HG02970 (cell line): ENCODE results near the gene GVQW3.

Source experiments
- ATAC-seq: cut with Tn5 transposase; IDR thresholded peaks from one replicate; pipeline ENCODE4 v1.9.1; 2021; ENCODE audit warnings: mild to moderate bottlenecking, moderate library complexity, moderate number of reproducible peaks; ENCODE audit not compliant: unreplicated experiment, low FRiP score

GVQW3 gene

DNA sequence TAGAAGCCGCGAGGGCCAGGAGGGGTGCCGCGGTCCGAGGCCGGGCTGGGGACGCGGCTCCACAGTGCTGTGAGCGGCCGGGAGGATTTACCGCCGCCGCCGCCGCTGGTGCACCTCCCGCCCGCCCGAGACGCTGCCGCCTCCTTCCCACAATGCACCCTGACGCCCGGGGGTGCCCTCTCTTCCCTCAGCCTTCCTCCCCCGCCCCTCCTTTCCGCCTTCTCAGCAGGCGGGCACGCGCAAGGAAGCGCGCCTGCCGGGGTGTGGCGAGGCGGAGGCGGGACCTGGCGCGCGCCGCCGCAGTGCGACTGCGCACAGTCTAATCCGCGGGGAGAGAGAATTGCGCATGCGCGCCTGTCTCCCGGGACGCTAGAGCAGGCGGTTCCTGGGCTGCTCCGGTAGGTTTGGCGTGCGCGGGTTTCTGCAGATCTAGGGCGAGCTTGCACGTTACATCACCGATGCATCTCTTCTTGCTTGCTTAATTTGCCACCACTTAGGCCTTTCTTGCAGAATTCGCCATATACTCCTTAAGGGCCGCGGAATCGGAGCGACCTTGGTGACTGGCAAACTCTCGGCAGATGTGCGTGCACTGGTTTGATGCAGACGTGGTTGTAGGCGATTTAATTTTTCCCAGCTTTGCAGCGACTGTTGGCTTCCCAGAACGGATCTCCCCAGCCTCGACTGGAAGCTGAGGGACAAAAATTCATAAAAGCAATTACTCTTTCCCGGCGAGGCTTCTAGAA lies at the start of gene GVQW3, which contains the start of gene THAP12:
GVQW3 (plus strand) TSS at position 347 of the 743 bp plus-strand sequence. CDS start 506 bp downstream, outside the sequence.
THAP12 (minus strand) TSS at position 156 of the 743 bp plus-strand sequence. CDS start 296 bp downstream, outside the sequence.
- peak; percentile 89 for ATAC-seq

DNA sequence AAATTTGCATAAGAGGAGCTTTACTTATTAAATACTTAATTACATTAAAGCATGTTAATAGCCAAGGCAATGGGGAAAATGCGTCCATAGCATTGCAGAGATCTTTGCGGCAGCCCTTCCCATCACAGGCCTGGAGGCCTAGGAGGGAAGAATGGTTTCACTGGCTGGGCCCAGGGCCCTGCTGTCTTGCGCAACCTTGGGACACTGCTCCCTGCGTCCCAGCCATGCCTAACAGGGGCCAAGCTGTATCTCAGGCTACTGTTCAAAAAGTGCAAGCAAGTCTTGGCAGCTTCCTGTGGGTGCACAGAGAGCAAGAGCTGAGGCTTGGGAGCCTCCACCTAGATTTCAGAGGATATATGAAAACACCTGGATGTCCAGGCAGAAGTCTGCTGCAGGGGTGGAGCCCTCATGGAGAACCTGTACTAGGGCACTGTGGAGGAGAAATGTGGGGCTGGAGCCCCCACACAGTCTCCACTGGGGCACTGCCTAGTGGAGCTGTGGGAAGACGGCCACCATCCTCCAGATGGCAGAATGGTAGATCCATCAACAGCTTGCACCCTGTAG lies 46.2 kb upstream of the GVQW3 start:
- no peak for ATAC-seq

DNA sequence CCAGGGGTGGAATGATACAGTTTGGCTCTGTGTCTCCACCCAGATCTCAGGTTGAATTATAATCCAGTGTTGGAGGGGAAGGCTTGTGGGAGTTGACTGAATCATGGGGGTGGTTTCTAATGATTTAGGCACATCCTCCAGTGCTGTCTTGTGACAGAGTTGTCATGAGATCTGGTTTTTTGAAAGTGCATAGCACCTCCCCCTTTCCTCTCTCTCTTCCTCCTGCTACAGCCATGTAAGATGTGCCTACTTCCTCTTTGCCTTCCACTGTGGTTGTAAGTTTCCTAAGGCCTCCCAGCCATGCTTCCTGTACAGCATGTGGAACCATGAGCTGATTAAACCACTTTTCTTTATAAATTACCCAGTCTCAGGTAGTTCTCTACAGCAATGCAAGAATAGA lies 45.3 kb upstream of the GVQW3 start:
- no peak for ATAC-seq

DNA sequence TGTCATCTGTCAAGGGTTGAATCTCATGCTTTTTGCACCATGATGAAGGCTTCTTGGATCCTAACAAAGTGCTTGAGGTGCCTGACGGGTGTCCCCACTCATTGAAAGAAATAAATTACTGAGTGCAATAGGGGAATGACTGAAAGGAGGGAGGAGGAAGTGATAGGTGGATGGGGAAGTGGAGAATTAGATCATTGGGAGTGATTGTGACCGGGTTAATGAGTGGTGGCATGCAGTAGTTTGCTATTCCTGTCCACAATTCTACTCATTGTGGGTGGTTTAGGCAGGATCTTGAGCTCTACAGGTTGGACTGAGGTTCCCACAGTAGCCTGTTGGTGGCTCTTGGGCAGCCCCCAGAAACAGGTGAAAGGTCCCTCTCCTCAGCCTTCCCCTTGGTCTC lies 44.5 kb upstream of the GVQW3 start:
- no peak for ATAC-seq

DNA sequence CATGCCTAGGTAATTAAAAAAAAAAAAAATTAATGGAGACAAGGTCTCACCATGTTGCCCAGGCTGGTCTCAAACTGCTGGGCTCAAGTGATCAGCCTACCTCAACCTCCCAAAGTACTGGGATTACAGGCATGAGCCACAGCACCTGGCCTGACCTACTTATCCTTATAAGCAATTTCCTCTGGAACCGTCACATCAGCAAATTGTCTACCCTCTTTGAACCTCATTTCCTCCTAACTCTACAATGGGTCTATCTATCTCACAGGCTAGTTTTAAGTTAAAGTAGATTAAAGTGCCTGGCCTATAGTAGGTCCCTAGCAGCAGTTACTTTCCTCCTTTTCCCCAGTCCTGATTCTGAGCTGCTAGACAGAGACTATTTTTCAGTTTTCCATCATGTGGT lies 43.7 kb upstream of the GVQW3 start:
- ATAC-seq: no peak

DNA sequence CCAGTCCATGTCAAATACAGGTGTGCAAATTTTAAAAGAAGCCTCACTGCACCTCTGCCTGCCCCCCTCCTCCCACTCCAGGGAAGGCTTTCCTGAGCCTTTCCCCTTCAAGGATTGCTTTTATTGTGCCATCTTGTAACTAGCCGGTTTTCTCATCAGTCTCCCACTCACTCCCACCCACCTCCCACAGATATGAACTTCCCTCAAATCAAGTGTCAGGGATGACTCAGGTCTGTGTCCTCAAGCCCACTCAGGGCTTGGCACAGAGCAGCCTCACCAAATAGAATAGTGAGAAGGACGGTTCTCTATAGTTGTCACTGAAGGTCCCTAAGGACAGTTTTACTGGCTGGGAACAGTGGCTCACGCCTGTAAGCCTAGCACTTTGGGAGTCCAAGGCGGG lies 43.2 kb upstream of the GVQW3 start:
- ATAC-seq: no peak

DNA sequence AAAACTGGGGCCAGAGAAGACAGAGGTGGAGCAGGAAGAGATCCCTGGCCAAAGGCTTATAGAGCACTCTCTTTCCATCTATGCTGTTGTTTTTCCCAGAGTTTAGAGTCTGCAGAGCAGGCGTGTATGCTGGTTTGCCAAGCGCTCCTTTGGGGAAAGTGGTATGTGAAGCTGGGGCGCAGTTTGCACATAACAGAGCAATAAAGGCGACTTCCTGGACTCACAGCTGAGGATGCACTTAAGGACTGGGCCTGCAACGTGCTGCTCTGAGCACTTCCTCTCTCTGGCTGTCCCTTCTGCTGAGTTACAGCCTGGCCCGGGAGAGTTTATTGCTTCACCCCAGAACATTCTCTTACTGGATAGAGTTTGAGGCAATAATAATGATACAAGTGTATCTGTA lies 41.9 kb upstream of the GVQW3 start:
- no peak for ATAC-seq

DNA sequence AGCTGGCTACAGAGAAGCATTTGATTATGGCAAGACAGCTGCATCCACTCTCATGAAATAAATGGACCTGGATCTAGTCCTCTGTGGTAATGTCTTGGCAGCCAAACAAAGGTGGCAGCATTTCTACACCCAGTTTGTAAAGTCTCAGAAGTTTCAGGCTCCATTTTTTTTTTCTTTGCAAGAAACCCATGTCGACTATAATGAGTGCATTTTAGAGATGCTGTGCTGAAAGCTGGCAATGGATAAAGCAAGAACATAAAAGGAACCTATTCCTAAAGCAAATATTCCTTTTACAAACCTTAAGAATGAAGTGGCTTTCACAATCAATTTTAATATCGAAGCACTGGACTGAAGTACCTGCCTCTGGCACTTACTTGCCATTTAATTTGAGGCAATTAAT lies 33.7 kb upstream of the GVQW3 start:
- no peak for ATAC-seq

DNA sequence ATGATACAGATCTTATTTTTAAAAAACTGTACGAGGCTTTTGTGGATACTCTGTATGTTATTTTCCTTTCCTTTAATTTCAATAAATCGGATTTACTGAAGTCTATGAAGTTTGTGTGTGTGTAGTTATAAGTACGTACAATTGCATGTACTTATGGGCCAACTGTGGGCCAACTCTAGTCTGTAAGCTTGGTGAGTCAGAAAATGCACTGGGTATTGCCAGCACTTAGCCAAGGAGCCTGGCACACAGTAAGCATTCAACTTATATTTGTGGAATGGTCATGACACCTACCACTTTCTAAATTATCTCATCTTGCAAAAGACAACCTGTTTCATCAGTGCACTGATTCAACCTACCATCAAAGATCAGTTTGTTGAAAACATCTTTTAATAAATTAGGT lies 32.8 kb upstream of the GVQW3 start:
- no peak for ATAC-seq

DNA sequence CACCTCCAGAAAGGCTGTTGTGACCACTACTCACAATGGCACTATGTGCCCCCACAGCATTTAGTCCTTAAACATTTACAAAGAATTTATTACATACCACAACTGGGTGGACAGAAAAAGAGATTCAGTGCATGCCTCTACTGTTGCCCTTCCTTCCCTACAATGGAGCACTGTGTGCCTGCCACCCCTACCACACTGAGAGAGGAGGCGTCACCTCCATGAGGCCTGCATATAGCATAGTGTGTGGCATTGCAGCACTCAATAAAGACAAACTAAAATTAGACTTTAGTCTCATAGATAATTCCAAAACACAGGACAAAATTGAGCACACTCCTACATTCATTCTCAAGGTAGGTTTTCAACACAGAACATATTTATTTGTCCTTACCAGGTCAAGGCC lies 26.0 kb upstream of the GVQW3 start:
- no peak for ATAC-seq

DNA sequence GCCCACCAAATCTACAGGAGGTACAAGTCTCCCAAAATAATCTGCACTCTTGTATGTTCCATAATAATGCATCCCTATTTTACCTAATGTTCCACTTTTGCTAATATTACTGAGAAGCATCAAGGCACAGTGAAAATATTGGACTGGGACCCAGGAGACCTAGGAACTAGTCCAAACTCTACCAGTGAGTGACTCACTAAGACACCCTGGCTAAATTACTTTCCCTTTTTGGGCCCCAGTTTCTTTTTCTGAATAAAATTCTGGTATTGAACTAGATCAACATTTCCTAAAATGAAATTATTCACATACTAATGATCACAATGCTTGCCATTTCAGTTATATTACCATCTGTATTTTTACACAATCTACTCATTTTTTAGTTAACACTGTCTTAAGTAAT lies 19.7 kb upstream of the GVQW3 start:
- no peak for ATAC-seq

DNA sequence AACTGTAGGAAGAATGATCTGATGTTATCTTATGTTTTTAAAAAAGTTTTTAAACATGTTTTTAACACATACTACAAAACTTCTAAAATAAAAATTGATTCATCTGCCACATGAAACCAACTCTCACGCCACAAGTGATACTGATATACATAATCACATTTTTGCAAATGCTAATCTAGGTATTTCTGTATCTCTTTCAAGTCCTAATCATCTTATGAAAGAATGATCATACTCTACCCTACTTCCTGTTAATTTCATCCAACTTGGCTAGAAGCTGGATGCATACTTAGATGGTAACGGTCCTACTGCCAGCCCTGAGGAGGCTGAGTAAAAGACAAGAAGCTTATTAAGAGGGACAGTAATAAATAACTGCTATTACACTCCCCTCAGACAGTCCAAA lies 19.3 kb upstream of the GVQW3 start:
- no peak for ATAC-seq

DNA sequence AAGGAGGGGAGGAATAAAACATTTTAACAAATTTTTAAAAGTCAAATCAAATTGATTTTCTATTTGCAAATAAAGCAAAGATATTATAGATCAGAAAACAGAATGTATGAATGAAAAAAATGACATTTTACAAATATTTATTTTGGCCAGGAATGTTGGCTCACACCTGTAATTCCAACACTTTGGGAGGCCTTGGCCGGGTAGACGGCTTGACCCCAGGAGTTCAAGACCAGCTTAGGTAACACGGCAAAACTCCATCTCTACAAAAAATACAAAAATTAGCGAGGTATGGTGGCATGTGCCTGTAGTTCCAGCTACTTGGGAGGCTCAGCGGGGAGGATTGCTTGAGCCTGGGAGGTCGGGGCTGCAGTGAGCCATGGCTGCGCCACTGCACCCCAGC lies 18.4 kb upstream of the GVQW3 start:
- no peak for ATAC-seq

DNA sequence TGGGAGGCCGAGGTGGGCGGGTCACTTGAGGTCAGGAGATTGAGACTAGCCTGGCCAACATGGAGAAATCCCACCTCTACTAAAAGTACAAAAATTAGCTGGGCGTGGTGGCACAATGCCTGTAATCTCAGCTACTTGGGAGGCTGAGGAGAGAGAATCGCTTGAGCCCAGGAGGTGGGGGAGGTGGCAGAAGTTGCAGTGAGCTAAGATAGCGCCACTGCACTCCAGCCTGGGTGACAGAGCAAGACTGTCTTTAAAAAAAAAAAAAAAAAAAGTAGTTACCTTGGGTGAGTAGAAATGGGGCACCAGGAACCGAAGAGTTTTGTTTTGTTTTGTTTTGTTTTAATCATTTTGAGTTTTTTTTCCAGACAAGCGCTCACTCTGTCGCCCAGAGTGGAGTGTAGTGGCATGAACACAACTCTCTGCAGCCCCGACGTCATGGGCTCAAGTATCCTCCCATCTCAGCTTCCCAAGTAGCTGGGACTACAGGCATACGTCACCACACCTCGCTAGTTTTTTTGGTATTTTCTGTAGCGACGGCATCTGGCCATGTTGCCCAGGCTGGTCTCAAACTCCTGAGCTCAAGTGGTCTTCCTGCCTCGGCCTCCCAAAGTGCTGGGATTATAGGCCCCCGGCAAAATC lies 16.0 kb upstream of the GVQW3 start:
- no peak for ATAC-seq

DNA sequence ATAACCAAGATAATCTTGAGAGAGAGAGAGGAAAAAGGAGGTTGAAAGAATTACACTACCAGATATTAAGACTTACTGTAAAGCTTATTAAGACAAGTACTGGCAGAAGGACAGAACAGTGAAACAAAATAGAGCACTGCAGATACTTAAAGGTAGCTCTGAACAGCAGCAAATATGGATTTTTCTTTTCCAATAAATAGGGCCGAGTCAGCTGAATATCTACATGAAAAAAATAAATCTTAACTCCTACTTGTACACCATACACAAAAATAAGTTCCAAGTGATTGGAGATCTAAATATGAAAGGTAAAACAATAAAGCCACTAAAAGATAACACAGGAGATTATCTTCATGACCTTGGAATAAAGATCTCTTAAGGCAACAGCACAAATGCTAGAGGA lies 12.6 kb upstream of the GVQW3 start:
- ATAC-seq: no peak

DNA sequence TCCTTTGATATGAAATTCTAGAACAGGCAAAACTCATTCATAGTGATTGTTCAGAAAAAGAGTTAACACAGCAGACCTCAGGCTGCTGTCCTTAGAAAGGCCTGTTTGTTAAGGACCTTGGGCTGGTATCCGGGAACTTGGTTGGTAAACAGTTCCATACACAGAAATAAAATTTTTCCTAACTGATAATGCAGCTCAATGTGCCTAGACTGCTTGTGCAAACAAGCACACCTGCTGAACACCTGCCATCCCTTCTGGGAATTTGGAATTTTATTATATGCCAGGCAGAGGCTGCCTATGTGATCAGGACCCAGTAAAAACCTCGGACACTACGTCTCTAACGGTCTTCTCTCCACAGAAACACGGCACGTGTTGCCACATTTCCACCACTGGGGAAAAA lies 11.7 kb upstream of the GVQW3 start:
- ATAC-seq: no peak

DNA sequence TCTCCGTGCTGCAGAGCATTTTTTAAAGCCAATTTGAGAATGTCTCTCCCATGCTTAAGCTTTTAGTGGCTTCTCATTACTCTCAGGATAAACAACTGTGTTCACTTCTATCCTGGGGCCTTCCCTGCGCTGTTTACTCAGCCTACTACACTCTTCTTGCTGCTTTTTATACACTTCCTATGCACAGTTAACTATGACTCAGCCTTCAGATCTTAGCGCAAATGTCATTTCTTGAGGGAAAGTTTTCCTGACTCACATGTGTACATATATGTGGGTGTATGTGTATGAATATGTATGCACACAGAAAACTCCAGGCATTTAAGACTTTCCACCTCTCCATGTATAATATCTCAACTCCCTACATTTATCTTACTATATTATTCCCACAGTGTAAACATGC lies 10.0 kb upstream of the GVQW3 start:
- no peak for ATAC-seq

DNA sequence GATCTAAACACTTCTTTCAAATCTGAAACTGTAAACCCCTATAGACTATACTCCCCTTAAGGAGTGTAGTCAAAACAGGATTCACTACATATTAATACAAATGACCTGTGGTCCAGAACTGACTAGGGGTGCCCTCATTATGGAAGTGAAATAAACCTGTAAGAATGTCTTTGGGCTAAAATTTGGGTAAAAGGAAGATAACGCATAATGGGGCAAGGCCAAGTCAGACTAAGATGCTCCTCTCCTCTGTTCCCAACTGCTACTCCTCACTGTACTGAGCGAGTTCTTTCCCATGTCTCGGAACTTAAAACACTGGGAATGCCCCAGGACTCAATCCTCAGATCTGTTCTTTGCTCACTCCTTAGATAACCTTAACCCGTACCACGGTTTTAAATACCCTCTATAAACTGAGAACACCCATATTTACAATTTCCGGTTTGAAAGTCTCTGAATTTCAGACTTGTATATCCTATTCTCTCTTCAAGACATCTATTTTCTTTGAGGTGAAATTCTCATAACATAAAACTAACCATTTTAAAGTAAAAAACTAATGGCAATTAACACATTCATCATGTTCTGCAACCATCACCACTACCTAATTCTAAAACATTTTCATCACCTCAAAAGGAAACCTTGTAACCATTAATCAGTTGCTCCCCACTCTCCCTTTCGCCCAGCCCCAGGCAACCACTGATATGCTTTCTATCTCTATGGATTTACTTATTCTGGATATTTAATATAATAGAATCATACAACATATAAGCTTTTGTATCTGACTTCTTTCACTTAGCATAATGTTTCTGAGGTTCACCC lies 4.2 kb upstream of the GVQW3 start:
- no peak for ATAC-seq

DNA sequence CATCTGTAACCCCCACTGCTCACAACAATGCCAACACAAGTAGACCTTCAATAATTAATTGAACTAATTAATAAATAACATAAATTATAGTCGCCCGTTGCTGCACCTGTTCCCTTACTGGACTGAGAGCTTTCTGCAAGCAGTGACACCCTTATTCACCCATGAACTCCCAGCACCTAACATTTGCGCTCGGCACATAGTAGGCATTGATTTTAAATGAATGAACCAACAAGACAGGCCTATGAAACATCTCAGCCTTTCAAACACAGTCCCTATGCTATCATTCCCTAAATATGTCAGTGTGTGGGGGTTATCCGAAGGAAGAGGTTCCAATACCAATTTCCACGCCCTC lies 1.3 kb upstream of the GVQW3 start:
- ATAC-seq: no peak

DNA sequence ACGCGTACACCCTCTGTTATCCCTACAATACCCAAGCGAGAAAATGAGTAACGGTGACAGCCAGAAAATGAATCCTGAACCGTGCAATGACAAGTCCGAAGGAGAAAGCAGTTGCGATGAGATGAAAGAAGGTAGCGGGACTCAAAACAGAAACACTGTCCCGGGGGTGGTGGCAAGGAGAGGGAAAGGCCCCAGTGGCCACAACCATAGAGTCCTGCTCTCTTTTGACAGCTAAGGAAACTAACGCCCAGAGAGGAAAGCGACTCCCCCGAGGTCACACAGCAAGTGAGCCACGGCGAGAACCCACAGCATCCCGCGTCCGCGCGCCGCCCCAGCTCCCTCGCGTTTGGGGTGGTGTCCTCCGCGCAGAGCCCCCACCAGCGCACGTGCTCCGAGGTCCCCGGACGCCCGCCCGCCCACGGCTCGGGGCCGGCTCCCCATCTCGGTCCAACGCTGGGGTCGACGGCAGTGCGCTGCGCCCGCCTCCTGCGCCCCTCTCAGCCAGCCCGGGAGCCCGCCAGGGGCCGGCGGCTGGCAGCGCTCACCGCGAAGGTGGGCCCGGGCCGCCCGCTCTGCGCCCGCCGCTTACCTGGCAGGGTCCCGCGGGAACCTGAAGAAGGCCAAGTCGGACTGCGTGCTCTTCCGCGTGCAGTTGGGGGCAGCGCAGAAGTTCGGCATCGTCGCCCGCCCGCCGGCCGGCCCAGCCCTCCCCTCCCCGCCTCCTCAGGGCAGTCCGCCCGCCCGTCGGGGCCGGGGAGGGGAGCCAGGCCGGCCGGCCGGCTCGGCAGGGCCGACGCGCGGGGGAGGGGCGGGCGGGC lies 755 bp upstream of the GVQW3 start:
- peak; percentile 6 for ATAC-seq
